Psoas muscle (tissue), 8 donors: Measurements from ENCODE around the gene C10orf53. TPM values are rescaled to one million over a fixed set of nuclear protein-coding genes. Genes with fewer than 3 reads are reported as not detected.

Source experiments
- ATAC-seq, 4 donors: fragments of 200-7000 bp; cut with Tn5 transposase; one replicate each; pipeline ENCODE4 v1.9.1; 2020; ENCODE audit warnings: moderate library complexity in 3 of 4, mild to moderate bottlenecking in 2 of 4
- DNase-seq, 2 donors: peaks; one replicate each; pipeline ENCODE4 v3.0.0-alpha.2; 2020
- H3K27ac ChIP-seq: fragments of 200-600 bp; one replicate; pipeline ENCODE4 v1.8.0; 2022
- H3K27me3 ChIP-seq, 3 donors: fragments of 200-600 bp in 1 of 3; one replicate each; pipeline versions ENCODE4 v1.6.1 to v1.8.0; 2013 to 2022; ENCODE audit warnings: low read length in 2 of 3, mild to moderate bottlenecking in 2 of 3, moderate library complexity in 1 of 3; ENCODE audit not compliant: insufficient read depth in 3 of 3
- H3K36me3 ChIP-seq, 2 donors: fragments of 200-600 bp in 1 of 2; one replicate each; pipeline versions ENCODE4 v1.6.1 to v1.8.0; 2013 to 2022; ENCODE audit warnings: low read depth in 1 of 2, mild to moderate bottlenecking in 1 of 2, moderate library complexity in 1 of 2; ENCODE audit not compliant: insufficient read depth in 1 of 2
- H3K4me1 ChIP-seq: fragments of 200-600 bp; one replicate; pipeline ENCODE4 v1.8.0; 2022
- H3K4me3 ChIP-seq: fragments of 200-600 bp; one replicate; pipeline ENCODE4 v1.8.0; 2022; ENCODE audit warnings: mild to moderate bottlenecking
- H3K9me3 ChIP-seq: fragments of 200-600 bp; one replicate; pipeline ENCODE4 v1.8.0; 2022
- WGBS, 3 donors: extraction: QIAGEN DNeasy Blood & Tissue Kit; methylation state at CpG; one replicate each; pipeline versions ENCODE4 v1.1.6 to v1.1.7; 2013; 5-methylcytosine and 5-hydroxymethylcytosine counted together
- intact Hi-C, 2 donors: fragments of 100-400 bp; cut with DNase I; formaldehyde crosslinking; loops; one replicate each; pipeline versions ENCODE4 v1.11.0 to v1.14.2; 2022
- polyA plus RNA-seq, 3 donors: library from polyadenylated mRNA; stranded (reverse); fragments of 200-250 nt; gene quantifications; one replicate each; pipeline ENCODE4 v1.2.3, GENCODE V29; 2013
- total RNA-seq, 4 donors: library from RNA; stranded (reverse); fragmentation: NEBNext Ultra II Directional in 2 of 4; extraction: Animal tissue kit (Norgen Biotek cat#: 25700) in 2 of 4; gene quantifications; one replicate each; pipeline versions ENCODE4 v1.2.1 to v1.2.4, GENCODE V29; 2021 to 2023
- TF ChIP-seq, protein P1 (sequence below): fragments of 200-600 bp; IDR thresholded peaks from one replicate; pipeline ENCODE4 v1.8.0; 2022; ENCODE audit warnings: antibody characterized with exemption
- donor health status: healthy with polysubstance abuse.
- donor health status: DM: no; HTN: no; CAD: no; lungs with moderate emphysema.
- donor health status: Bipolar disorder and iron deficiency.
- donor health status: healthy.
- donor health status: DM: yes; HTN: yes; CAD: no.
- donor health status: DM: no; HTN: no; CAD: no.
- donor health status: DM: no; HTN: no; CAD: no.
- donor health status: DM: yes; HTN: yes; CAD: no.

The C10orf53 gene
- total and polyA plus RNA-seq, 7 donors = not detected

DNA sequence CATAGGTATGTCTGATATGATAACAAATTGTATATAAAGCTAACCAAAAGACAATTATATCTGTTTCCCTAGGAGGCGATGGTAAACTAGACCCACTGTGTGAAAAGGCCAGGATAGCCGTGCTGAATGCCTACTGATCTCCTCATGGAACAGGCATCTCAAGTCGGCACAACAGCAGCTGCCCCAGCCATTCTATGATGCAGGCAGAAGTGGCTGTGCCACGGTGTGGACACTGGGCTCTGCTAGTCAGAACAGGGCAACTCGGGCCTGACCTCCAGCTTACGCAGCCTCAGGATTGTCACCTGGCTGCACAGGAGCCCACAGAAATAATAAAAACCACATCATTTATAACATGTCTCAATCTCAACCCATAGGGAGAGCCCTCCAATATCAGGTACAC is 15.0 kb downstream of the C10orf53 start:
- H3K9me3 ChIP-seq = no peaks in the 10 kb centered on the region
- ATAC-seq (no peak), DNase-seq (no peak)
- H3K27ac ChIP-seq = no peak overlapping the region
- TF ChIP-seq, protein P1, sequence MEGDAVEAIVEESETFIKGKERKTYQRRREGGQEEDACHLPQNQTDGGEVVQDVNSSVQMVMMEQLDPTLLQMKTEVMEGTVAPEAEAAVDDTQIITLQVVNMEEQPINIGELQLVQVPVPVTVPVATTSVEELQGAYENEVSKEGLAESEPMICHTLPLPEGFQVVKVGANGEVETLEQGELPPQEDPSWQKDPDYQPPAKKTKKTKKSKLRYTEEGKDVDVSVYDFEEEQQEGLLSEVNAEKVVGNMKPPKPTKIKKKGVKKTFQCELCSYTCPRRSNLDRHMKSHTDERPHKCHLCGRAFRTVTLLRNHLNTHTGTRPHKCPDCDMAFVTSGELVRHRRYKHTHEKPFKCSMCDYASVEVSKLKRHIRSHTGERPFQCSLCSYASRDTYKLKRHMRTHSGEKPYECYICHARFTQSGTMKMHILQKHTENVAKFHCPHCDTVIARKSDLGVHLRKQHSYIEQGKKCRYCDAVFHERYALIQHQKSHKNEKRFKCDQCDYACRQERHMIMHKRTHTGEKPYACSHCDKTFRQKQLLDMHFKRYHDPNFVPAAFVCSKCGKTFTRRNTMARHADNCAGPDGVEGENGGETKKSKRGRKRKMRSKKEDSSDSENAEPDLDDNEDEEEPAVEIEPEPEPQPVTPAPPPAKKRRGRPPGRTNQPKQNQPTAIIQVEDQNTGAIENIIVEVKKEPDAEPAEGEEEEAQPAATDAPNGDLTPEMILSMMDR = no peak
- no peaks in the 10 kb centered on the region for H3K4me1 ChIP-seq
- intact Hi-C loops = no loop called here
- H3K36me3 ChIP-seq = no peaks in the 10 kb centered on the region
- no peak overlapping the region for H3K4me3 ChIP-seq
- peaks cover 2 to 34% (median 6%) of the 10 kb centered on the region in 3 donors for H3K27me3 ChIP-seq
- WGBS, 3 donors = 77 to 81% (median 80%) methylated on average over 6 of the region's 6 CpGs

DNA sequence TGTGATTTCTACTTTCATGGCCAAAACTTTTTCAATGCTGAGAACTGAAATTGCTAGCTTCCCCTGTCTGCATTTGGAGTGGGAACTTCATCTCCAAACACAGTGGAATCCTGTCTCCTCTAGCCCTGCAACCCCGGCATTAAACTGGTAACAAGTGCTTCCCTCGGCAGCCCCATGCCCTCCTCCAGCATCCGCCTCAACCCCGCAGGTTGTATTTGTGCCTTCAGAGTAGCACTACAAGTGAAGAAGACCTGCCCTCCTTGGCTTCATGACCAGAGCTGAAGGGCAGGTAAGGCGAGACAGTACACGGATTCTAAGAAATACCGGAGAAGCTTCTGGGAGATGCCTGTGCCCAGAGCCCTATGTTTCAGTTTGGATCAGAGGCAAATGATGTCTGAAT is 16.9 kb downstream of the C10orf53 start:
- ATAC-seq = no peak

DNA sequence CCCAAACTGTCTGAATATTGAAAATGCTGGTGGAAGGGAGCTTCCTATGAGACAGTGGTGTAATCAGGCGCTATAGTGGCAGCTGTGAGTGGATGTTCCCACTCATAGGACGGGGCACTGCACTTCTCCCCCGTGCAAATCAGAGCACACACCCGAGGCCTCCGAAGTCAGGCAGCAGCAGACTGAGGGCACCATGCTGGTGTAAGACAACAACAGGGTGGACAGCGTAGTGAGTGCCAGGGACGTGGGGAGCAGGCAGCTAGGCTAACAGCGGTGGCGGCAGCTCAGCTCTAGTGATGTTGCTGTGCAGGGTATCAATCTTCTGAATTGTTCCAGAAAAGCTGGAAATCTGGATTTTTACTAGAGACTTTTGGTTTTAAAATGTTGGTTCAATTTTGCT is 19.2 kb downstream of the C10orf53 start:
- H3K9me3 ChIP-seq = no peaks in the 10 kb centered on the region
- intact Hi-C loops = no loop called here
- H3K4me1 ChIP-seq = no peaks in the 10 kb centered on the region
- no peak overlapping the region for H3K4me3 ChIP-seq
- no peak for ATAC-seq
- H3K27me3 ChIP-seq = peaks cover 0 to 2% (median 0%) of the 10 kb centered on the region in 3 donors
- TF ChIP-seq, protein P1 = no peak
- WGBS, 3 donors = 64 to 67% (median 64%) methylated on average over 9 of the region's 9 CpGs
- H3K36me3 ChIP-seq = no peaks in the 10 kb centered on the region
- no peak for DNase-seq
- no peak overlapping the region for H3K27ac ChIP-seq

More for the DNA sequence above, 16.9 kb downstream of the C10orf53 start:
- H3K27me3 ChIP-seq = peaks cover 2 to 21% (median 3%) of the 10 kb centered on the region in 3 donors
- H3K36me3 ChIP-seq = no peaks in the 10 kb centered on the region
- DNase-seq = no peak
- H3K4me1 ChIP-seq = no peaks in the 10 kb centered on the region
- no peaks in the 10 kb centered on the region for H3K9me3 ChIP-seq
- intact Hi-C loops = no loop called here
- H3K4me3 ChIP-seq = no peak overlapping the region
- 74 to 79% (median 76%) methylated on average over 7 of the region's 7 CpGs for WGBS, 3 donors
- TF ChIP-seq, protein P1 = no peak
- no peak overlapping the region for H3K27ac ChIP-seq

DNA sequence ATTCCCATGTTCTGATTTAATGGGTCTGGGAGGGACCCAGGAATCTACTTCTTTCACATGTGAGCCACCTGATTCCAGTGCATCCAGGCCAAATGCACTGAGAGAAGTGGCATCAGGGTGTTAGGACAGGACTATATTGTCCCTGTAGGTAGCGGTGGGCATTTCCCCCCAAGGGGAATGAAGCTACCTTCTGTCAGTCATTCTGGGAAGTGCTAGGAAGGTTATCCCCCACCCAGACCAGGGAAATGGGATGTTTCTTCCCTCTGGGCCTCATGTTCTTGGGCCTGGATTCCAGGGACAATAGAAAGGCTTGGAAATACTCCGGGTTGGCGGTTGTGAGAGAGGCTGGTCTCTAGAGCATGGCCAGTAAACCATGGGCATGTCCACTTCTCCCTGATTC is 20.8 kb downstream of the C10orf53 start:
- H3K27me3 ChIP-seq = peaks cover 0 to 2% (median 0%) of the 10 kb centered on the region in 3 donors
- intact Hi-C loops = no loop called here
- TF ChIP-seq, protein P1 = no peak
- no peaks in the 10 kb centered on the region for H3K36me3 ChIP-seq
- no peaks in the 10 kb centered on the region for H3K9me3 ChIP-seq
- no peaks in the 10 kb centered on the region for H3K4me1 ChIP-seq
- no peak overlapping the region for H3K27ac ChIP-seq
- no peak overlapping the region for H3K4me3 ChIP-seq
- WGBS, 3 donors = 74 to 85% (median 84%) methylated on average over 3 of the region's 3 CpGs
- DNase-seq (no peak), ATAC-seq (no peak)

DNA sequence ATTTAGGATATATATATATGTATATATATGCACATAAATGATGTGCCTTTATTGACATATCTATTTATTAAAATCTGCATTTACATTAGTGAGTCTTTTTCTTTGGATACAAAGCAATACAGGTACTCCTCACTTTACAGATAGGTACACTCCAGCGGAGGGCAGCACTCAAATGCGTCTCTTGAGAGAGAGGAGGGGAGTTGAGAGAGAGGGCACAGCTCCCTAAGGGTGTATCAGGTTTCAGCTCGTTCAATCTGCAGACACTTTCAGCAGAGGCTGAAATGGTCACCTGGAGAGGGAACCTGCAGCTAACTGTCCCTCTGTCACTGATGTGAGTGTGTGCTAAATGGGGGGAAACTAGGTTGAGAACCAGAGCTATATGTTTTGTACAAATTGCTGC is 21.5 kb downstream of the C10orf53 start:
- H3K27ac ChIP-seq = no peak overlapping the region
- no peaks in the 10 kb centered on the region for H3K4me1 ChIP-seq
- 0 to 8% (median 1%) methylated on average over 3 of the region's 3 CpGs for WGBS, 3 donors
- H3K27me3 ChIP-seq = peaks cover 0 to 2% (median 0%) of the 10 kb centered on the region in 3 donors
- DNase-seq (no peak), ATAC-seq (no peak)
- TF ChIP-seq, protein P1 = no peak
- no peak overlapping the region for H3K4me3 ChIP-seq
- no peaks in the 10 kb centered on the region for H3K36me3 ChIP-seq
- H3K9me3 ChIP-seq = peaks cover 3% of the 10 kb centered on the region
- intact Hi-C loops = no loop called here
